ENCODE results near the gene CD300LG. TPM values are rescaled to one million over a fixed set of nuclear protein-coding genes. Genes with fewer than 3 reads are reported as not detected.
A peak's percentile ranks its signal among the peaks of the same experiment; 100 is the strongest.

The CD300LG gene
- total and polyA plus RNA-seq, 9 donors: 0.13 to 6.8 (median 2.1) TPM

- H3K9me3 ChIP-seq: no peaks in the 10 kb centered on the region
- intact Hi-C loops (cut with DNase I): no loop called here
- no peaks in the 10 kb centered on the region for H3K4me1 ChIP-seq (ENCODE audit: insufficient read depth)
- 88 to 98% (median 97%) methylated on average over 3 of the region's 3 CpGs for WGBS, 3 donors
- no peak overlapping the region for H3K27ac ChIP-seq
- no peaks in the 10 kb centered on the region for H3K36me3 ChIP-seq
- H3K4me3 ChIP-seq: no peak overlapping the region
- H3K27me3 ChIP-seq: no peaks in the 10 kb centered on the region
- no peak for DNase-seq
- TF ChIP-seq CTCF (IDR thresholded peaks at IDR 0.05) (no peak), POLR2A (IDR thresholded peaks at IDR 0.05) (no peak), EP300 (IDR thresholded peaks at IDR 0.05) (no peak)
Measured at GRCh38 chr17:43897831-43898230, 50.9 kb downstream of the CD300LG start.

- H3K4me3 ChIP-seq: no peak overlapping the region
- H3K9me3 ChIP-seq: no peaks in the 10 kb centered on the region
- no peaks in the 10 kb centered on the region for H3K4me1 ChIP-seq (ENCODE audit: insufficient read depth)
- WGBS, 3 donors: 75 to 81% (median 78%) methylated on average over 1 of the region's 1 CpG
- no peak overlapping the region for H3K27ac ChIP-seq
- TF ChIP-seq EP300 (IDR thresholded peaks at IDR 0.05) (no peak), POLR2A (IDR thresholded peaks at IDR 0.05) (no peak), CTCF (IDR thresholded peaks at IDR 0.05) (no peak)
- intact Hi-C loops (cut with DNase I): no loop called here
- DNase-seq: no peak
- H3K27me3 ChIP-seq: no peaks in the 10 kb centered on the region
- no peaks in the 10 kb centered on the region for H3K36me3 ChIP-seq
Measured at GRCh38 chr17:43898446-43898845, 51.5 kb downstream of the CD300LG start.

DNA sequence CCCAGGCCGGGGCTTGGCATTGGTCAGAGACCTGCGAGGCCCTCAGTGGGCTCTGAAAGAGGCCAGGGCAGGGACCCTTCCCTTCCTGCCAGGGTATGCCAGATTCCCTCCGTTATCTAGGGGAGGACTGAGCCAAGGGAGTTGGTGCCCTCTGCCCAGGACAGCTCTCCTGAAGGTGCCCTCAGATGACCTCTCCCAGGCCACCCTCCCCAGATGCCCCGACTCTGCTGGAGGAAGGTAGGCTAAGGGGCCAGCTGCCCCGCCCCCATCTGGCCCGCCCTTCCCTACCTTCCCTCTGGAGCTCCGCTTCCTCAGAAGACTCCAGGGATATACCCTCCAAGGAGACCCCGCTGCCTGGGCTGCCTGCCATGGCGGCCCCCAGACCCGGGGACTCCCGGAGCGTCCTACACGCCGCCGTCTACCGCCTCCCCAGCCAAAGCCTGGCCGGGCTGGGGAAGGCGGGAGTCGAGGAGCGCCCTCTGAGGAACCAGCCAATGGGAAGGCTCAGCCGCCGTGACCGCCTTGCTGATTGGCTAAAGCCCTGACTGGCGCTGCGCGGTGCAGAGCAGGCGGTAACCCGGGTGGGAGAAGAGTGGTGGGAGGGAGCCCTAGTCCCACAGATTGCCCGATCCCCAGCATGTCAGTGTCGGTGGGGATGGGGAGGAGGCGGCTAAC is 53.3 kb downstream of the CD300LG start:
- DNase-seq: peak; percentile 74 to 90 (median 84)
- Histone ChIP-seq H3K27me3 (no peaks in the 10 kb centered on the region), H3K4me3 (peak overlapping the region; percentile 18), H3K27ac (no peak overlapping the region), H3K4me1 (ENCODE audit: insufficient read depth) (no peaks in the 10 kb centered on the region), H3K9me3 (no peaks in the 10 kb centered on the region), H3K36me3 (no peaks in the 10 kb centered on the region)
- intact Hi-C loops (cut with DNase I): no loop called here
- TF ChIP-seq POLR2A (IDR thresholded peaks at IDR 0.05): no peak
- TF ChIP-seq EP300 (IDR thresholded peaks at IDR 0.05): no peak
- no peak for TF ChIP-seq CTCF (IDR thresholded peaks at IDR 0.05)
- WGBS, 3 donors: 1 to 7% (median 2%) methylated on average over 15 to 31 of the region's 31 CpGs

- peak overlapping the region; percentile 18 for H3K4me3 ChIP-seq
- no peaks in the 10 kb centered on the region for H3K9me3 ChIP-seq
- H3K4me1 ChIP-seq (ENCODE audit: insufficient read depth): peaks cover 3% of the 10 kb centered on the region
- WGBS, 3 donors: 27 to 33% (median 31%) methylated on average over 13 of the region's 13 CpGs
- no peak overlapping the region for H3K27ac ChIP-seq
- intact Hi-C loops (cut with DNase I): no loop called here
- DNase-seq: peak in 1 of 5 donors; percentile 25
- TF ChIP-seq POLR2A (IDR thresholded peaks at IDR 0.05) (no peak), EP300 (IDR thresholded peaks at IDR 0.05) (no peak), CTCF (IDR thresholded peaks at IDR 0.05) (no peak)
- no peaks in the 10 kb centered on the region for H3K36me3 ChIP-seq
- H3K27me3 ChIP-seq: no peaks in the 10 kb centered on the region
Measured at GRCh38 chr17:43900858-43901754, 54.1 kb downstream of the CD300LG start.

Measured in ovary (tissue), 9 donors.